KMS-11 (cell line): ENCODE results near the gene TMEM38B.
A peak's percentile ranks its signal among the peaks of the same experiment; 100 is the strongest.

ENCODE experiments used
- H2AFZ ChIP-seq: fragments of 200-600 bp; sonication (generic); 2 replicates; pipeline ENCODE4 v1.6.1; 2016; ENCODE audit warnings: antibody characterized with exemption, mixed run types, low read depth
- H3K27ac ChIP-seq: fragments of 200-600 bp; sonication (generic); 2 replicates; pipeline ENCODE4 v1.6.1; 2016; ENCODE audit warnings: mild to moderate bottlenecking, mixed run types
- H3K27me3 ChIP-seq: fragments of 200-600 bp; sonication (generic); 2 replicates; pipeline ENCODE4 v1.6.1; 2017; ENCODE audit warnings: mild to moderate bottlenecking, low read depth, mixed run types, moderate library complexity; ENCODE audit not compliant: insufficient read depth
- H3K36me3 ChIP-seq: fragments of 200-600 bp; sonication (generic); 2 replicates; pipeline ENCODE4 v1.6.1; 2017; ENCODE audit warnings: mild to moderate bottlenecking, mixed run types; ENCODE audit not compliant: insufficient read depth
- H3K4me1 ChIP-seq: fragments of 200-600 bp; sonication (generic); 2 replicates; pipeline ENCODE4 v1.6.1; 2016; ENCODE audit warnings: mild to moderate bottlenecking, low read depth, mixed run types; ENCODE audit not compliant: poor library complexity, severe bottlenecking
- H3K4me2 ChIP-seq: fragments of 200-600 bp; sonication (generic); 2 replicates; pipeline ENCODE4 v1.7.0; 2016; ENCODE audit warnings: mild to moderate bottlenecking, mixed run types
- H3K4me3 ChIP-seq: fragments of 200-600 bp; sonication (generic); IDR thresholded peaks from 2 replicates; pipeline ENCODE4 v1.6.1; 2017; ENCODE audit warnings: low read depth, low read length, mixed read lengths; ENCODE audit not compliant: insufficient read depth
- H3K79me2 ChIP-seq: fragments of 200-600 bp; sonication (generic); 2 replicates; pipeline ENCODE4 v1.6.1; 2016; ENCODE audit warnings: low read depth, mixed run types; ENCODE audit not compliant: insufficient read depth
- H3K9ac ChIP-seq: fragments of 200-600 bp; sonication (generic); 2 replicates; pipeline ENCODE4 v1.6.1; 2016; ENCODE audit warnings: mild to moderate bottlenecking, mixed run types
- H4K20me1 ChIP-seq: fragments of 200-600 bp; sonication (generic); 2 replicates; pipeline ENCODE4 v1.6.1; 2016; ENCODE audit warnings: mild to moderate bottlenecking, mixed run types; ENCODE audit not compliant: insufficient read depth
- TF ChIP-seq, protein P1 (sequence below): fragments of 200-600 bp; sonication (generic); conservative IDR thresholded peaks from 2 replicates; pipeline ENCODE4 v1.6.1; 2017; ENCODE audit warnings: low read depth, mild to moderate bottlenecking, antibody characterized with exemption, low read length, moderate library complexity, mixed read lengths

Gene TMEM38B

DNA sequence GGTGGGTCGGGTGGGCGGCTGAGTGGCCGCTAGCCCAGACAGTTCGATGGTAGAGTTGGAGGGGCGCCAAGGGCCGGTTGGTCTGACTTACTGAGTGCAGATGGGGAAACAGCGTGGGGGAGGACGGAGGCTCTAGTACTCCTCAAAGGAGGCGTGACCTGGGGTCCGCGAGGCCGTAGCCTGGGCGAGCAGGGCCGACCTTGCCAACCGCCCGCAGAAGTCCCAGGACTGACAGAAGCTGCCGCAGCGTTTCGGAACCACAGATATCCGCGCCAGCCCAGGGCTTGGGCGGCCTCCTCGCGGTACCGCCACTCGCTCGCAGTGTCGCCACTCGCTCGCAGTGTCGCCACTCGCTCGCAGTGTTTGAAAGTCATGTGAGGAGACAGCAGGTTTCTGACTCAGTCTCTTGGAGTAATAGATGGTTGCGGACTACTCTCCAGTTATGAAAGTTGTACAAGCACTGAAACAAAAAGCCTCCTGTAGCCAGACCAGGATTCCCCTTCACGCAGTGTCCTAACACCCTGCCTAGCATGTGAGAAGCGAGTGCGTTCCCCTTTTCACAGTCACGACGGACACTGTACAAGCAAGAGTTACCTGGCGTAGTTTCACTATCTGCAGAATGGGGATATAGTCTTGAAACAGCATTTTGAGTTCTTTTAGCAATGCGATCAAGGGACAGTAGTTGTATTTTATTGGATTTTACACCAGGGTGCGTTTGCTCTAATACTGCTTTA is 674 bp downstream of the TMEM38B start:
- no peaks in the 10 kb centered on the region for H3K27me3 ChIP-seq
- TF ChIP-seq, protein P1, sequence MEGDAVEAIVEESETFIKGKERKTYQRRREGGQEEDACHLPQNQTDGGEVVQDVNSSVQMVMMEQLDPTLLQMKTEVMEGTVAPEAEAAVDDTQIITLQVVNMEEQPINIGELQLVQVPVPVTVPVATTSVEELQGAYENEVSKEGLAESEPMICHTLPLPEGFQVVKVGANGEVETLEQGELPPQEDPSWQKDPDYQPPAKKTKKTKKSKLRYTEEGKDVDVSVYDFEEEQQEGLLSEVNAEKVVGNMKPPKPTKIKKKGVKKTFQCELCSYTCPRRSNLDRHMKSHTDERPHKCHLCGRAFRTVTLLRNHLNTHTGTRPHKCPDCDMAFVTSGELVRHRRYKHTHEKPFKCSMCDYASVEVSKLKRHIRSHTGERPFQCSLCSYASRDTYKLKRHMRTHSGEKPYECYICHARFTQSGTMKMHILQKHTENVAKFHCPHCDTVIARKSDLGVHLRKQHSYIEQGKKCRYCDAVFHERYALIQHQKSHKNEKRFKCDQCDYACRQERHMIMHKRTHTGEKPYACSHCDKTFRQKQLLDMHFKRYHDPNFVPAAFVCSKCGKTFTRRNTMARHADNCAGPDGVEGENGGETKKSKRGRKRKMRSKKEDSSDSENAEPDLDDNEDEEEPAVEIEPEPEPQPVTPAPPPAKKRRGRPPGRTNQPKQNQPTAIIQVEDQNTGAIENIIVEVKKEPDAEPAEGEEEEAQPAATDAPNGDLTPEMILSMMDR: no peak
- no peak overlapping the region for H3K4me3 ChIP-seq
- peak overlapping the region; percentile 12; the same call in 1 of the 2 replicates for H3K9ac ChIP-seq
- H2AFZ ChIP-seq: peak overlapping the region; percentile 75
- no peaks in the 10 kb centered on the region; the same call in 1 of the 2 replicates for H4K20me1 ChIP-seq
- H3K4me2 ChIP-seq: peak overlapping the region; percentile 90
- H3K79me2 ChIP-seq: peaks cover 21% of the 10 kb centered on the region; the same call in 1 of the 2 replicates
- 0 out of 2 replicates have a peak overlapping the region, but pooled peaks have one; percentile 16 for H3K27ac ChIP-seq
- H3K4me1 ChIP-seq: peaks cover 18% of the 10 kb centered on the region
- no peaks in the 10 kb centered on the region for H3K36me3 ChIP-seq

DNA sequence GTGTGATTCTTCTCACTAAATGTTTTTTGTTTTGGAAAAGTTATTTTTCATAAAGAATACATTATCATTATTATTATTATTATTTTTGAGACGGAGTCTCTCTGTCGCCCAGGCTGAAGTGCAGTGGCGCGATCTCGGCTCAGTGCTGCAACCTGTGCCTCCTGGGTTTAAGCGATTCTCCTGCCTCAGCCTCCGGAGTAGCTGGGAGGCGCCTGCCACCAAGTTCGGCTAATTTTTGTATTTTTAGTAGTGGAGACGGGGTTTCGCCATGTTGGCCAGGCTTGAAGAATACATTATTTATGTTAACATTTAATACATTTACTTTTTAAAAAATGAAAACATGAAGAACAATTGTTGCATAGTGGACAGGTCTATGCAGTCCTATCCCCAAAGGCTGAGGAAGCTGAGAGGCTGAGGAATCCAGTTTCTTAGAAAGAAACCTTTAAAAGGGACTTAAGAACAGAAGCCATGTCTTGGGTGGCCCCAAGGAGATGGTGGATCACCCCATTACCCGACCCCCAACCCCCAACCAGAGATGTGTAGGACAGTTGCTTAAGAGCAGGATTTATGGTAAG is 2.0 kb downstream of the TMEM38B start:
- H3K36me3 ChIP-seq: no peaks in the 10 kb centered on the region
- peak overlapping the region; percentile 90; the same call in 1 of the 2 replicates for H3K4me2 ChIP-seq
- TF ChIP-seq, protein P1: no peak
- H3K4me3 ChIP-seq: no peak overlapping the region
- no peak overlapping the region for H3K9ac ChIP-seq
- H3K4me1 ChIP-seq: peaks cover 18% of the 10 kb centered on the region
- no peak overlapping the region for H3K27ac ChIP-seq
- H3K27me3 ChIP-seq: no peaks in the 10 kb centered on the region
- no peak overlapping the region for H2AFZ ChIP-seq
- no peaks in the 10 kb centered on the region; the same call in 1 of the 2 replicates for H4K20me1 ChIP-seq
- peaks cover 21% of the 10 kb centered on the region; the same call in 1 of the 2 replicates for H3K79me2 ChIP-seq

DNA sequence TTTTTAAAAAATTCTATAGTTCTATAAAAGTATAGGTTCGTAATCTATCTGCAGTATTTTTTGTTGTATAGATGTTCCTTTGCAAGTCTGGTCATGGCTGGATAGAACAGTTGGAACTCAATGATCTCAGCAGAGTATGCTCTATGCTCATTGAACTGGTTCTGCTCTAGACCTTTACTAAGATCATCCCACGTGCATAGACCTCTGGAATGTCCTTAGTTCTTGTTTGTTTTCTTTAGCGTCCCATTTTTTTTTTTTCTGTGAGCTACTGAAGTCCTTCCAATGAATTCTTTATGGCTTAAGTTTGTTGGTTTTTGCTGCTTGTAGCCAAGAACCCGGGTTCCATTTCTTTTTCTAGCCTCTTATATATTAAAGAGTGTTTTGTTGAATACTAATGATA is 3.5 kb downstream of the TMEM38B start:
- no peaks in the 10 kb centered on the region for H3K27me3 ChIP-seq
- no peak overlapping the region for H3K4me2 ChIP-seq
- H3K4me3 ChIP-seq: no peak overlapping the region
- peaks cover 18% of the 10 kb centered on the region for H3K4me1 ChIP-seq
- no peak overlapping the region for H3K9ac ChIP-seq
- TF ChIP-seq, protein P1: no peak
- no peaks in the 10 kb centered on the region; the same call in 1 of the 2 replicates for H4K20me1 ChIP-seq
- no peaks in the 10 kb centered on the region for H3K36me3 ChIP-seq
- no peak overlapping the region for H3K27ac ChIP-seq
- no peak overlapping the region for H2AFZ ChIP-seq
- peaks cover 21% of the 10 kb centered on the region; the same call in 1 of the 2 replicates for H3K79me2 ChIP-seq

DNA sequence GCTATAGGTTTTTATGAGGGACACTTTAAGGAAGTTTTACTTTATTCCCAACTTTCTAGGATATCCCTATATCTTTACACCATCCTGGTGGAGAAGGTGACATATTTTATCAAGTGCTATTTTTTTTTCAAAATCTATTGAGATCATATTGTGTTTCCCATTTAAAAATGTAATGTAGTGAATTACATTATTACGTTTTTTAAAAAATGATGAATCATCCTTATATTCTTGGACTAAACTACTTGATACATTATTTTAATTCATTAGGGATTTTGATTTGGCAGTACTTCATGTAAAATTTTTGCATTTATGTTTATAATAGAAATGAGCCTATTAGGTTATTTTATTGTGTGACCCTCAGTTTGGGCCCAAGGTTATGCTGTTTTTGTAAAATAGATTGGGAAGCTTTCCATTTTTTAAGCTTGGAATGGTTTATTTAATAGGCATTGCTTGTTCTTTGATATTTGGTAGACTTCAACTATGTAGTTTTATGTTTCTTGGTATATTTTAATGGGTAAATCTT is 4.1 kb downstream of the TMEM38B start:
- H3K4me3 ChIP-seq: no peak overlapping the region
- H3K27ac ChIP-seq: no peak overlapping the region
- no peaks in the 10 kb centered on the region for H3K36me3 ChIP-seq
- H4K20me1 ChIP-seq: no peaks in the 10 kb centered on the region; the same call in 1 of the 2 replicates
- H3K4me1 ChIP-seq: peaks cover 15% of the 10 kb centered on the region
- no peaks in the 10 kb centered on the region for H3K27me3 ChIP-seq
- H3K4me2 ChIP-seq: no peak overlapping the region
- no peak overlapping the region for H3K9ac ChIP-seq
- no peak overlapping the region for H2AFZ ChIP-seq
- peaks cover 21% of the 10 kb centered on the region; the same call in 1 of the 2 replicates for H3K79me2 ChIP-seq
- TF ChIP-seq, protein P1: no peak
